ENCODE data around the gene PGPEP1. TPM values are rescaled to one million over a fixed set of nuclear protein-coding genes. Genes with fewer than 3 reads are reported as not detected.
A peak's percentile ranks its signal among the peaks of the same experiment; 100 is the strongest.

The PGPEP1 gene, protein sequence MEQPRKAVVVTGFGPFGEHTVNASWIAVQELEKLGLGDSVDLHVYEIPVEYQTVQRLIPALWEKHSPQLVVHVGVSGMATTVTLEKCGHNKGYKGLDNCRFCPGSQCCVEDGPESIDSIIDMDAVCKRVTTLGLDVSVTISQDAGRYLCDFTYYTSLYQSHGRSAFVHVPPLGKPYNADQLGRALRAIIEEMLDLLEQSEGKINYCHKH
- polyA plus RNA-seq: 5.9 and 10.9 TPM in 2 replicates
- polyA minus RNA-seq: 14.1 and 16.6 TPM in 2 replicates

DNA sequence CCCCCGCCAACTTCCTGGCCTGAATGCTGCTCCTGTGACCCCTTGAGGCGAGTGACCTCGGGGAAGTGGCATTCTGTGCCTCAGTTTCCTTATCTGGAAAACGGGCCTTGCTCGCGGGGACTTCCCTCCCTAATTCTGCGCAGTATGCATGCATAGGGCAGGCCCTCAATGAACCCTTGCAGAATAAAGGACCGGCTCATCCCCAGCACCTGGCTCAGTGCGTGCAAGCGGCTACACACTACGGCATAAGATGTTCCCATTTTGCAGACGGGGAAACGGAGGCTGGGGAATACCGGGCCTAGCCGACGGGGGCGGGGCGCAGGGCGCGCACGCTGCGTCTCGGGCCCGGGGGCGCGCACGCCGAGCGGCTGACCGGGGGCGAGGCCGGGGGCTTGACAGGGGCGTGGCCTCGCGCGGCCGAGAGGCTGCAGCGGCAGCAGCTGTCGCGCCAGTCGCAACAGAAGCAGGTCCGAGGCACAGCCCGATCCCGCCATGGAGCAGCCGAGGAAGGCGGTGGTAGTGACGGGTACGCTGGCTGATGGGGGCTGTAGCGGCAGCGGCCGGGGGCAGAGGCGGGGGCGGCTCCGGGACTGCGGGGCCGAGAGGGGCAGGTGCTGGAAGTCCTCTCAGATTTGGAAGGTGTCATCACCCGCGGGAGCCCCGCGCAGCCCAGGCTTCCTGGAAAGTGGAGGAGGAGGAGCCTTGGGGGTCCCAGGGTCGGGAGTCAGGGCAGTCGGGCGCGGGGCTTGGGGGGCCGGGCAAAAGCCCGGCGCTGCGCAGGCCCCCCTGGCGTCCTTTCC is at the start of gene PGPEP1:
PGPEP1 (plus strand) TSS at position 409 of the 800 bp plus-strand sequence; CDS start at position 493, 84 bp downstream.
- Histone ChIP-seq H4K20me1 (ENCODE audit: insufficient read depth) (no peaks in the 10 kb centered on the region), H3K9ac (ENCODE audit: low read length) (peak within 1 kb of the TSS; percentile 77), H3F3A (ENCODE audit: insufficient read depth, low read length, poor library complexity, severe bottlenecking) (no peaks in the 10 kb centered on the region), H2AFZ (ENCODE audit: low read depth, low read length) (peak within 1 kb of the TSS; percentile 69), H3K9me2 (ENCODE audit: insufficient read depth, low read length) (no peaks in the 10 kb centered on the region), H3K4me2 (ENCODE audit: low read length) (peak within 1 kb of the TSS; percentile 70), H3K27me3 (ENCODE audit: insufficient read depth, low read depth, low read length) (no peaks in the 10 kb centered on the region), H3K9me3 (ENCODE audit: low read length) (no peaks in the 10 kb centered on the region), H3K27ac (ENCODE audit: low read length) (no peak within 1 kb of the TSS), H3K79me2 (replicated peaks; ENCODE audit: insufficient read depth, low read length) (no peaks in the 10 kb centered on the region), H3K36me3 (ENCODE audit: insufficient read depth, low read length) (no peaks in the 10 kb centered on the region), H3K4me3 (ENCODE audit: low read length) (peak within 1 kb of the TSS; percentile 88)
- TF ChIP-seq EZH2 (IDR thresholded peaks at IDR 0.05; ENCODE audit: borderline replicate concordance, insufficient read depth, low read length, poor library complexity, severe bottlenecking) (no peak), MXI1 (conservative IDR thresholded peaks at IDR 0.05; ENCODE audit: poor library complexity, severe bottlenecking) (peak; percentile 51), TAF1 (IDR thresholded peaks at IDR 0.05; ENCODE audit: low read depth) (peak; percentile 34), RAD21 (conservative IDR thresholded peaks at IDR 0.05) (no peak), EP300 (conservative IDR thresholded peaks at IDR 0.05; ENCODE audit: poor library complexity, severe bottlenecking) (peak; percentile 46), POLR2AphosphoS5 (IDR thresholded peaks at IDR 0.05) (peak; percentile 70), SMC3 (conservative IDR thresholded peaks at IDR 0.05; ENCODE audit: poor library complexity) (peak; percentile 27)
- TF ChIP-seq, protein P1, sequence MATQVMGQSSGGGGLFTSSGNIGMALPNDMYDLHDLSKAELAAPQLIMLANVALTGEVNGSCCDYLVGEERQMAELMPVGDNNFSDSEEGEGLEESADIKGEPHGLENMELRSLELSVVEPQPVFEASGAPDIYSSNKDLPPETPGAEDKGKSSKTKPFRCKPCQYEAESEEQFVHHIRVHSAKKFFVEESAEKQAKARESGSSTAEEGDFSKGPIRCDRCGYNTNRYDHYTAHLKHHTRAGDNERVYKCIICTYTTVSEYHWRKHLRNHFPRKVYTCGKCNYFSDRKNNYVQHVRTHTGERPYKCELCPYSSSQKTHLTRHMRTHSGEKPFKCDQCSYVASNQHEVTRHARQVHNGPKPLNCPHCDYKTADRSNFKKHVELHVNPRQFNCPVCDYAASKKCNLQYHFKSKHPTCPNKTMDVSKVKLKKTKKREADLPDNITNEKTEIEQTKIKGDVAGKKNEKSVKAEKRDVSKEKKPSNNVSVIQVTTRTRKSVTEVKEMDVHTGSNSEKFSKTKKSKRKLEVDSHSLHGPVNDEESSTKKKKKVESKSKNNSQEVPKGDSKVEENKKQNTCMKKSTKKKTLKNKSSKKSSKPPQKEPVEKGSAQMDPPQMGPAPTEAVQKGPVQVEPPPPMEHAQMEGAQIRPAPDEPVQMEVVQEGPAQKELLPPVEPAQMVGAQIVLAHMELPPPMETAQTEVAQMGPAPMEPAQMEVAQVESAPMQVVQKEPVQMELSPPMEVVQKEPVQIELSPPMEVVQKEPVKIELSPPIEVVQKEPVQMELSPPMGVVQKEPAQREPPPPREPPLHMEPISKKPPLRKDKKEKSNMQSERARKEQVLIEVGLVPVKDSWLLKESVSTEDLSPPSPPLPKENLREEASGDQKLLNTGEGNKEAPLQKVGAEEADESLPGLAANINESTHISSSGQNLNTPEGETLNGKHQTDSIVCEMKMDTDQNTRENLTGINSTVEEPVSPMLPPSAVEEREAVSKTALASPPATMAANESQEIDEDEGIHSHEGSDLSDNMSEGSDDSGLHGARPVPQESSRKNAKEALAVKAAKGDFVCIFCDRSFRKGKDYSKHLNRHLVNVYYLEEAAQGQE (IDR thresholded peaks at IDR 0.05; ENCODE audit: borderline replicate concordance): no peak
- TF ChIP-seq, protein P2, sequence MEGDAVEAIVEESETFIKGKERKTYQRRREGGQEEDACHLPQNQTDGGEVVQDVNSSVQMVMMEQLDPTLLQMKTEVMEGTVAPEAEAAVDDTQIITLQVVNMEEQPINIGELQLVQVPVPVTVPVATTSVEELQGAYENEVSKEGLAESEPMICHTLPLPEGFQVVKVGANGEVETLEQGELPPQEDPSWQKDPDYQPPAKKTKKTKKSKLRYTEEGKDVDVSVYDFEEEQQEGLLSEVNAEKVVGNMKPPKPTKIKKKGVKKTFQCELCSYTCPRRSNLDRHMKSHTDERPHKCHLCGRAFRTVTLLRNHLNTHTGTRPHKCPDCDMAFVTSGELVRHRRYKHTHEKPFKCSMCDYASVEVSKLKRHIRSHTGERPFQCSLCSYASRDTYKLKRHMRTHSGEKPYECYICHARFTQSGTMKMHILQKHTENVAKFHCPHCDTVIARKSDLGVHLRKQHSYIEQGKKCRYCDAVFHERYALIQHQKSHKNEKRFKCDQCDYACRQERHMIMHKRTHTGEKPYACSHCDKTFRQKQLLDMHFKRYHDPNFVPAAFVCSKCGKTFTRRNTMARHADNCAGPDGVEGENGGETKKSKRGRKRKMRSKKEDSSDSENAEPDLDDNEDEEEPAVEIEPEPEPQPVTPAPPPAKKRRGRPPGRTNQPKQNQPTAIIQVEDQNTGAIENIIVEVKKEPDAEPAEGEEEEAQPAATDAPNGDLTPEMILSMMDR (IDR thresholded peaks at IDR 0.05; ENCODE audit: poor library complexity, severe bottlenecking): peak; percentile 28

DNA sequence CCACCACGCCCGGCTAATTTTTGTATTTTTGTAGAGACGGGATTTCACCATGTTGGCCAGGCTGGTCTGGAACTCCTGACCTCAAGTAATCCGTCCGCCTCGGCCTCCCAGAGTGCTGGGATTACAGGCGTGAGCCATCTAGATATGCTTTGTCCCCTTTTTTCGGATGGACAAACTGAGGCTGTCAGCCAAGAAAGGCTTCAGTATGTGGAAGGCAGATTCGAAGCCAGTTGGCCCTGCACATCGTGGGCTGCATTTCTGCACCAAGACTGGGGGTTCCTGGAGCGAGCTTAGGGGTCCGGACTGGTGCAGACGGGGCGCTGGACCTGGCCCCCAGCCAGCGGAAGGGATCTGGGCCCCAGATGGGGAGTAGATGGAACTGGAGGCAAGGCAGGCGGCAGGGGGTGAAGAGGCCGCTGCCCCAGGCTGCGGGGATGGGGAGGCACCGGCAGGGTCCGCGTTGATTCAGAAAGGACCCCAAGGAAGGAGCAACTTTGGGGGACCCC is 49.3 kb upstream of the PGPEP1 start:
- H4K20me1 ChIP-seq (ENCODE audit: insufficient read depth): no peaks in the 10 kb centered on the region
- H3K36me3 ChIP-seq (ENCODE audit: insufficient read depth, low read length): no peaks in the 10 kb centered on the region
- no peaks in the 10 kb centered on the region for H3K79me2 ChIP-seq (replicated peaks; ENCODE audit: insufficient read depth, low read length)
- no peaks in the 10 kb centered on the region for H3F3A ChIP-seq (ENCODE audit: insufficient read depth, low read length, poor library complexity, severe bottlenecking)
- no peak overlapping the region for H3K27ac ChIP-seq (ENCODE audit: low read length)
- H3K9me3 ChIP-seq (ENCODE audit: low read length): no peaks in the 10 kb centered on the region
- no peak overlapping the region for H3K4me2 ChIP-seq (ENCODE audit: low read length)
- no peaks in the 10 kb centered on the region for H3K27me3 ChIP-seq (ENCODE audit: insufficient read depth, low read depth, low read length)
- H3K4me3 ChIP-seq (ENCODE audit: low read length): peak overlapping the region; percentile 63
- no peak overlapping the region for H2AFZ ChIP-seq (ENCODE audit: low read depth, low read length)
- no peak for TF ChIP-seq EP300 (conservative IDR thresholded peaks at IDR 0.05; ENCODE audit: poor library complexity, severe bottlenecking)
- no peak for TF ChIP-seq EZH2 (IDR thresholded peaks at IDR 0.05; ENCODE audit: borderline replicate concordance, insufficient read depth, low read length, poor library complexity, severe bottlenecking)
- no peak for TF ChIP-seq RAD21 (conservative IDR thresholded peaks at IDR 0.05)
- TF ChIP-seq, protein P2 (IDR thresholded peaks at IDR 0.05; ENCODE audit: poor library complexity, severe bottlenecking): no peak
- TF ChIP-seq MXI1 (conservative IDR thresholded peaks at IDR 0.05; ENCODE audit: poor library complexity, severe bottlenecking): no peak
- no peak for TF ChIP-seq POLR2AphosphoS5 (IDR thresholded peaks at IDR 0.05)
- no peak for TF ChIP-seq SMC3 (conservative IDR thresholded peaks at IDR 0.05; ENCODE audit: poor library complexity)
- TF ChIP-seq, protein P1 (IDR thresholded peaks at IDR 0.05; ENCODE audit: borderline replicate concordance): no peak
- TF ChIP-seq TAF1 (IDR thresholded peaks at IDR 0.05; ENCODE audit: low read depth): no peak
- peak overlapping the region; percentile 68 for H3K9ac ChIP-seq (ENCODE audit: low read length)
- H3K9me2 ChIP-seq (ENCODE audit: insufficient read depth, low read length): no peaks in the 10 kb centered on the region

Data from neural cell (in vitro differentiated cells).